Measurements from ENCODE around the gene SPATA22.
"Not testable (repeated sequence)": the region's sequence is repeated elsewhere in the genome, so short reads cannot be mapped to it uniquely, and the experiment has no call there.

The SPATA22 gene

GRCh38 chr17:3471599-3471998, at the start of gene SPATA22:
SPATA22 (minus strand) TSS chr17:3471819; CDS start chr17:3469325, 2,494 bp downstream.
- H3K36me3 Mint-ChIP-seq (ENCODE audit: low read depth): no peaks in the 10 kb centered on the region
- H3K27me3 Mint-ChIP-seq (ENCODE audit: low read depth): peaks cover 2% of the 10 kb centered on the region
- no peak within 1 kb of the TSS for H3K4me3 Mint-ChIP-seq
- no peak for DNase-seq (ENCODE audit: low spot score)
- H3K27ac Mint-ChIP-seq: no peak within 1 kb of the TSS
- H3K9me3 Mint-ChIP-seq: no peaks in the 10 kb centered on the region
- peaks cover 5% of the 10 kb centered on the region for H3K4me1 Mint-ChIP-seq (ENCODE audit: low read depth)

- DNase-seq (ENCODE audit: low spot score); H3K27me3 Mint-ChIP-seq (ENCODE audit: low read depth); H3K4me3 Mint-ChIP-seq; H3K36me3 Mint-ChIP-seq (ENCODE audit: low read depth); H3K27ac Mint-ChIP-seq; H3K4me1 Mint-ChIP-seq (ENCODE audit: low read depth); H3K9me3 Mint-ChIP-seq: not testable (repeated sequence)
These were observed 47.9 kb upstream of the SPATA22 start for GRCh38 chr17:3519472-3519871.

DNA sequence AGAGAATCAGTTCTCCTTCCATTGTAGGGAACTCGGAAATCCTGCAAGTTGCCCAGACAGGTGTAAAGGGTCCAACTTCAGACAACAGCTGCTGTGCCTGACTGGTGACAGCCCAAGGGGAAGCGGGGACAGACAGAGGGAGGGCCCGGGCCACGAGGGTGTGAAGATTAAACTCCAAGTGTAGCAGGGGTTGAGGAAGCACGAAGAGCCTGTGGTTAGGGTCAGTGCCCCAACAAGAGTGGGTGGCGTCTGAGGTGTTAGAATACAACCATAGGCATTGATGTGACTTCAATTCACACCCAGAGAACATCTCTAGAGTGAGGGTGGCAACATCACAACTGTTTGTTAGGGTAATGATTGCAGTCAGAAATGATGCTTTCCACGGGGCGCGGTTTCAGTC, 43.3 kb upstream of the SPATA22 start:
- Mint-ChIP-seq H3K4me3 (no peak overlapping the region), H3K27me3 (ENCODE audit: low read depth) (no peaks in the 10 kb centered on the region), H3K4me1 (ENCODE audit: low read depth) (no peaks in the 10 kb centered on the region), H3K27ac (no peak overlapping the region), H3K9me3 (no peaks in the 10 kb centered on the region), H3K36me3 (ENCODE audit: low read depth) (no peaks in the 10 kb centered on the region)
- DNase-seq (ENCODE audit: low spot score): no peak

DNA sequence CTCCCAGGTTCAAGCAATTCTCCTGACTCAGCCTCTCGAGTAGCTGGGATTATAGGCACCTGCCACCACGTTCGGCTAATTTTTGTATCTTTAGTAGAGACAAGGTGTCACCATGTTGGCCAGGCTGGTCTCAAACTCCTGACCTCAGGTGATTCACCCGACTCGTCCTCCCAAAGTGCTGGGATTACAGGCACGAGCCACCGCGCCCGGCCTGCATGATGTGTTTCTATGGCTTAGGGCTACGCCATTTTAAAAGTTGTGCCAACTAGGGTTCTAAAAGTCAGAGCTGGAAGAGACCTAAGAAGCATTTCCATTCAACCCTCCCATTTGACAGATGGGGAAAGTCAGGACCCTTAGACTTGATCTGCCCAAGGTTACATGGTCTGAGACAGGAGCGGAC, 42.5 kb upstream of the SPATA22 start:
- not testable (repeated sequence) for DNase-seq (ENCODE audit: low spot score); H3K27ac Mint-ChIP-seq; H3K4me1 Mint-ChIP-seq (ENCODE audit: low read depth); H3K27me3 Mint-ChIP-seq (ENCODE audit: low read depth); H3K4me3 Mint-ChIP-seq; H3K36me3 Mint-ChIP-seq (ENCODE audit: low read depth); H3K9me3 Mint-ChIP-seq

- no peak overlapping the region for H3K4me3 Mint-ChIP-seq
- H3K36me3 Mint-ChIP-seq (ENCODE audit: low read depth): no peaks in the 10 kb centered on the region
- no peaks in the 10 kb centered on the region for H3K4me1 Mint-ChIP-seq (ENCODE audit: low read depth)
- no peaks in the 10 kb centered on the region for H3K9me3 Mint-ChIP-seq
- H3K27me3 Mint-ChIP-seq (ENCODE audit: low read depth): no peaks in the 10 kb centered on the region
- no peak overlapping the region for H3K27ac Mint-ChIP-seq
- no peak for DNase-seq (ENCODE audit: low spot score)
These were observed 41.9 kb upstream of the SPATA22 start for GRCh38 chr17:3513305-3514035.

DNA sequence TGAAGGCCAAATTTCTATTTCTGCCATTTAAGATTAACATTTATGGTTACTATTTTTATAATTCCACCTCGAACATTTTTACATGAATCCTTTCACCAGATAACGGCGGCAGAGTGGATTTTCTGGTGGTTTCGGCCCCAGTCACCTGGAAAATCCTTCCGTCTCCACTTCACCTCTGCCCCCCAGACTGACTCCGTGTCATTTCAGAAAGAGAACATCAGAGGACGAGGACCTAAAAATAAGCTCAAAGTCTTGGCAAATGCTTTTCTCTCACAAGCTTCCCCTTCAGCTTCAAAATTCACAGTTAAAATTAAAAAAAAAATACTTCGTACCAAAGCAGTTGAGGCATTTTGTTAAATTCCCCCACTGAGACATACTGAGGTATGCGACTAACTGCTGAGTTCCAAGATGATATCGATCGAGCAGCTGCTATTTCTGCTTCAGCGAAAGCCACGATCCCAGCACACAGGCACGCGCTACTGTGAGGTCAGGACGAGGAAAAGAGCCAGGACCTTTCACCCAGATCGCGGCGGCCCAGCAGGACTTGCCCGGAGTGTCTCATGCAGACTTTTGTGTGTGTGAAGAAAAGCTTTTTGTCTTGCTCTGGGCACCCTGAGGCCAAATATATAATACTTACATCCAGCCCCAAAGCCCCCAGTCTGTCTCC, 41.0 kb upstream of the SPATA22 start:
- H3K27me3 Mint-ChIP-seq (ENCODE audit: low read depth): no peaks in the 10 kb centered on the region
- H3K36me3 Mint-ChIP-seq (ENCODE audit: low read depth): no peaks in the 10 kb centered on the region
- no peak overlapping the region for H3K4me3 Mint-ChIP-seq

GRCh38 chr17:3511852-3512504, 40.4 kb upstream of the SPATA22 start:
- DNase-seq (ENCODE audit: low spot score): no peak
- Mint-ChIP-seq H3K4me1 (ENCODE audit: low read depth) (no peaks in the 10 kb centered on the region), H3K9me3 (no peaks in the 10 kb centered on the region), H3K27me3 (ENCODE audit: low read depth) (no peaks in the 10 kb centered on the region), H3K4me3 (no peak overlapping the region), H3K27ac (no peak overlapping the region), H3K36me3 (ENCODE audit: low read depth) (no peaks in the 10 kb centered on the region)

More for the DNA sequence above, 41.0 kb upstream of the SPATA22 start:
- Mint-ChIP-seq H3K9me3 (no peaks in the 10 kb centered on the region), H3K27ac (no peak overlapping the region), H3K4me1 (ENCODE audit: low read depth) (no peaks in the 10 kb centered on the region)
- no peak for DNase-seq (ENCODE audit: low spot score)

DNA sequence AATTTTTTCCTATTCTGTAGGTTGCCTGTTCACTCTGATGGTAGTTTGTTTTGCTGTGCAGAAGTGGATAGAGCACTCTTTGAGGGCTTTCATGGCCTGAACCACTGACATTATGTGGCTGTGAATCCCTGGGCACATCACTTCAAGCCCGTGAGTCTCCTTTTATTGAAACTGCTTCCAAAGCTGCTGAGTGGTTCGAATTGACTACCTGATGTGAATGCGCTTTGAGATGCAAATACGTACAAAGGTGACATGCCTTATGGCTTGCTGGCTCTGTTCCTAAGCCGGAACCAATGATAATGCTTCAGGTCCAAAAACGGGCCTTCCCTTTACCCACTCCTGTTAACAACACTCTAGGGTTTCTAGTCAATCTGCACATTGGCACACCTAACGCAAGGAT, 38.5 kb upstream of the SPATA22 start:
- no peaks in the 10 kb centered on the region for H3K27me3 Mint-ChIP-seq (ENCODE audit: low read depth)
- H3K4me3 Mint-ChIP-seq: no peak overlapping the region
- no peak overlapping the region for H3K27ac Mint-ChIP-seq
- H3K4me1 Mint-ChIP-seq (ENCODE audit: low read depth): no peaks in the 10 kb centered on the region
- H3K36me3 Mint-ChIP-seq (ENCODE audit: low read depth): no peaks in the 10 kb centered on the region
- DNase-seq (ENCODE audit: low spot score): no peak
- no peaks in the 10 kb centered on the region for H3K9me3 Mint-ChIP-seq

- Mint-ChIP-seq H3K9me3 (no peaks in the 10 kb centered on the region), H3K36me3 (ENCODE audit: low read depth) (no peaks in the 10 kb centered on the region), H3K4me1 (ENCODE audit: low read depth) (no peaks in the 10 kb centered on the region), H3K27ac (no peak overlapping the region), H3K4me3 (no peak overlapping the region), H3K27me3 (ENCODE audit: low read depth) (no peaks in the 10 kb centered on the region)
- DNase-seq (ENCODE audit: low spot score): no peak
These were observed 36.2 kb upstream of the SPATA22 start for GRCh38 chr17:3507869-3508268.

- no peaks in the 10 kb centered on the region for H3K36me3 Mint-ChIP-seq (ENCODE audit: low read depth)
- H3K4me3 Mint-ChIP-seq: no peak overlapping the region
- H3K27me3 Mint-ChIP-seq (ENCODE audit: low read depth): no peaks in the 10 kb centered on the region
- no peak overlapping the region for H3K27ac Mint-ChIP-seq
- no peaks in the 10 kb centered on the region for H3K4me1 Mint-ChIP-seq (ENCODE audit: low read depth)
- H3K9me3 Mint-ChIP-seq: no peaks in the 10 kb centered on the region
- no peak for DNase-seq (ENCODE audit: low spot score)
These were observed 35.5 kb upstream of the SPATA22 start for GRCh38 chr17:3507071-3507470.

GRCh38 chr17:3506054-3506453, 34.4 kb upstream of the SPATA22 start:
- no peak overlapping the region for H3K27ac Mint-ChIP-seq
- DNase-seq (ENCODE audit: low spot score): no peak
- no peaks in the 10 kb centered on the region for H3K9me3 Mint-ChIP-seq
- no peaks in the 10 kb centered on the region for H3K4me1 Mint-ChIP-seq (ENCODE audit: low read depth)
- no peaks in the 10 kb centered on the region for H3K27me3 Mint-ChIP-seq (ENCODE audit: low read depth)
- H3K36me3 Mint-ChIP-seq (ENCODE audit: low read depth): no peaks in the 10 kb centered on the region
- no peak overlapping the region for H3K4me3 Mint-ChIP-seq

- Mint-ChIP-seq H3K36me3 (ENCODE audit: low read depth) (no peaks in the 10 kb centered on the region), H3K4me3 (no peak overlapping the region), H3K27ac (no peak overlapping the region), H3K27me3 (ENCODE audit: low read depth) (no peaks in the 10 kb centered on the region), H3K4me1 (ENCODE audit: low read depth) (no peaks in the 10 kb centered on the region), H3K9me3 (no peaks in the 10 kb centered on the region)
- no peak for DNase-seq (ENCODE audit: low spot score)
These were observed 33.4 kb upstream of the SPATA22 start for GRCh38 chr17:3505008-3505407.

DNA sequence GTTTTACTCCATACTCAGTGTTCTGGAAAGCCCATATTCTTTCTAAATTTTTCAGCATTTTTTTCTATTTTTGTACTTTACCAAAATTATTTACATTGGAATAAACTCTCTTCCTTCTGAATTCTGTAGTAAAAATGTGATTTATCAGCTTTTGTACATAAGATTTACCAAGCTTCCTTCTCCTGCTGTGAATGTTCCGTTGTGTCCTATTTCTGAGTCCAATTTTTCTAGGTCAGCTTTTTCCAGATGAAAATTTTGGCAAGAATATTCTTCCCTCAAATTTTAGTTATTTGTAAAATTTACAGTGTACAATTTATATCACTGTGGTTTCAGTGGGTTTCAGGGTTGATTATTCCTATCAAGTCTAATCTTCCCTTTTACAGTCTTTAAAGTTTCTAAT, 31.7 kb upstream of the SPATA22 start:
- no peak for DNase-seq (ENCODE audit: low spot score)
- Mint-ChIP-seq H3K36me3 (ENCODE audit: low read depth) (no peaks in the 10 kb centered on the region), H3K4me1 (ENCODE audit: low read depth) (no peaks in the 10 kb centered on the region), H3K9me3 (no peaks in the 10 kb centered on the region), H3K27ac (no peak overlapping the region), H3K27me3 (ENCODE audit: low read depth) (no peaks in the 10 kb centered on the region), H3K4me3 (no peak overlapping the region)

DNA sequence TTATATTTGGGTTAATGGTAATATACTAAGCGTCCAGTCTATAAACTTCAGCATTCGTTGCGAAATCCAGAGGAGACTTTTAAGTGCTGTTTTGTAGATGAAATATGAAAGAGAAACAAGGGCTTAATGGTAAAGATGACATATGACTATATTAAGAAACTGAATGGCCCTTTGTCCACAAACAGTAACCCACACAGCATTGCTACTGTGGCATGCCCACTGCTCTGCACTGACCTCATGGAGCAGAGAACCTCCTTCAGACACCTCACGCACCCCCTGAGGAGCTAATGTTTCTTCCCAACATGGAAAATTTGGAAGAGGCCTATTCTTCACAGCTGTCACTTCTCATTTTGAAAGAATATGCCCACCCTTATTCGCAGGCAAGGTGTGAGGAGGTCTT, 30.8 kb upstream of the SPATA22 start:
- no peaks in the 10 kb centered on the region for H3K4me1 Mint-ChIP-seq (ENCODE audit: low read depth)

More for the DNA sequence above, 30.8 kb upstream of the SPATA22 start:
- Mint-ChIP-seq H3K9me3 (no peaks in the 10 kb centered on the region), H3K4me3 (no peak overlapping the region), H3K27me3 (ENCODE audit: low read depth) (no peaks in the 10 kb centered on the region), H3K36me3 (ENCODE audit: low read depth) (no peaks in the 10 kb centered on the region), H3K27ac (no peak overlapping the region)
- no peak for DNase-seq (ENCODE audit: low spot score)
